Measurements from ENCODE around the gene SHOC1.

The SHOC1 gene

DNA sequence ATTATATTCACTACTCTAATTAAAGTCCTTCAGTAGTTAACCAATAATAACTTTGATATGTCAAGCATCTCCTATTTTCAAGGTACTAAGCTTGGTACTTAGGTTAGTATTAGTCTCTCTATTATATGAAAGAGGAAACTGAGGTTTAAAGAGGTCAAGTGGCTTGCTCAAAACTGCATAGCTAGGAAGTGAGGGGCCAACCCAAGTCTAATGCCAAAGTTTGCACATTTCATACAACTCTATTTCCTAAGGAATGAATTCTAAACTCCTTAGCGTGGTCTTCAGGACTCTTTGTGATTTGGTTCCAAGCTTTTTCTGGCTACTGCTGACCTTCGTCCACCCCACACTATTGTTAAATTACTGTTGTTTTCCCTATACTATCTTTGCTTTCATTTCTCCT is 9.9 kb upstream of the SHOC1 start:
- CTCF ChIA-PET = no interaction called here
- Histone ChIP-seq H3K4me3 (ENCODE audit: low read depth, low read length) (no peak overlapping the region), H3K27ac (ENCODE audit: extremely low read depth, low read depth, low read length) (no peak overlapping the region), H3K4me1 (ENCODE audit: control insufficient read depth, insufficient read depth, low read length) (no peaks in the 10 kb centered on the region), H3K9me3 (ENCODE audit: control insufficient read depth, insufficient read depth, low read depth, low read length) (no peaks in the 10 kb centered on the region), H3K36me3 (ENCODE audit: control insufficient read depth in 2 of 2, insufficient read depth in 1 of 2, low read length in 2 of 2) (no peaks in the 10 kb centered on the region)
- TF ChIP-seq ZNF10 (tag by site-specific recombination; IDR thresholded peaks at IDR 0.05) (no peak), ZNF626 (tag by site-specific recombination; IDR thresholded peaks at IDR 0.05) (no peak), ZNF221 (tag by site-specific recombination; IDR thresholded peaks at IDR 0.05; ENCODE audit: borderline replicate concordance) (no peak), ZNF274 (IDR thresholded peaks at IDR 0.05; ENCODE audit: low read length) (no peak), ZNF274 (tag by site-specific recombination; IDR thresholded peaks at IDR 0.05; ENCODE audit: borderline replicate concordance) (no peak), ZNF610 (tag by site-specific recombination; IDR thresholded peaks at IDR 0.05; ENCODE audit: borderline replicate concordance) (no peak), ZNF174 (tag by site-specific recombination; IDR thresholded peaks at IDR 0.05) (no peak), ZNF423 (tag by site-specific recombination; IDR thresholded peaks at IDR 0.05) (no peak), ZNF777 (tag by site-specific recombination; IDR thresholded peaks at IDR 0.05; ENCODE audit: borderline replicate concordance) (no peak), RBAK (tag by site-specific recombination; IDR thresholded peaks at IDR 0.05) (no peak), ZNF366 (tag by site-specific recombination; conservative IDR thresholded peaks at IDR 0.05) (no peak), ZNF585B (tag by site-specific recombination; IDR thresholded peaks at IDR 0.05) (no peak), MZF1 (tag by site-specific recombination; IDR thresholded peaks at IDR 0.05; ENCODE audit: borderline replicate concordance) (no peak), ZNF146 (tag by site-specific recombination; IDR thresholded peaks at IDR 0.05) (no peak), ZNF155 (tag by site-specific recombination; IDR thresholded peaks at IDR 0.05) (no peak), ZNF558 (tag by site-specific recombination; IDR thresholded peaks at IDR 0.05) (no peak), ZNF37A (tag by site-specific recombination; IDR thresholded peaks at IDR 0.05) (no peak)
- TF ChIP-seq, protein P1, sequence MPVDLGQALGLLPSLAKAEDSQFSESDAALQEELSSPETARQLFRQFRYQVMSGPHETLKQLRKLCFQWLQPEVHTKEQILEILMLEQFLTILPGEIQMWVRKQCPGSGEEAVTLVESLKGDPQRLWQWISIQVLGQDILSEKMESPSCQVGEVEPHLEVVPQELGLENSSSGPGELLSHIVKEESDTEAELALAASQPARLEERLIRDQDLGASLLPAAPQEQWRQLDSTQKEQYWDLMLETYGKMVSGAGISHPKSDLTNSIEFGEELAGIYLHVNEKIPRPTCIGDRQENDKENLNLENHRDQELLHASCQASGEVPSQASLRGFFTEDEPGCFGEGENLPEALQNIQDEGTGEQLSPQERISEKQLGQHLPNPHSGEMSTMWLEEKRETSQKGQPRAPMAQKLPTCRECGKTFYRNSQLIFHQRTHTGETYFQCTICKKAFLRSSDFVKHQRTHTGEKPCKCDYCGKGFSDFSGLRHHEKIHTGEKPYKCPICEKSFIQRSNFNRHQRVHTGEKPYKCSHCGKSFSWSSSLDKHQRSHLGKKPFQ (tag by site-specific recombination; IDR thresholded peaks at IDR 0.05) = no peak
- POLR2A ChIA-PET = no interaction called here

DNA sequence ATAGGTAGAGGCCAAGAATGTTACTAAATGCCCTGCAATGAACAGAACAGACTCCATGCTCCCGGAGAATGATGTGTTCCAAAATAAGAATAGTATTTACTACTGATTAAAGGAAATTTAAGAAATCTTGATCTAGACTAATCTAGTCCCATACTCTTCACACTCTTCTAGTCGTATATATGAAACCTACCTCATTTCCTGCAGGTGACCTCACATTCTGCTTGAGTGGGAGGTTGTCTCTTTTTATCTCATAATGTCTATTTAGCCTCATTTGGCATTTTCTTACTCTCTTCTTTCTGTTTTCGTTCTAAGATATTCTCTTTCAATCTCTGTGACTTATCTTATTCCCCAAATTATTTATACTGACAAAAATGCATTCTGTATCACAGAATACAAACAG is 9.2 kb upstream of the SHOC1 start:
- H3K4me1 ChIP-seq (ENCODE audit: control insufficient read depth, insufficient read depth, low read length) = no peaks in the 10 kb centered on the region
- TF ChIP-seq ZBTB21 (tag by site-specific recombination; IDR thresholded peaks at IDR 0.05) = no peak
- H3K9me3 ChIP-seq (ENCODE audit: control insufficient read depth, insufficient read depth, low read depth, low read length) = no peaks in the 10 kb centered on the region
- ChIA-PET POLR2A (no interaction called here), CTCF (no interaction called here)
- no peak overlapping the region for H3K4me3 ChIP-seq (ENCODE audit: low read depth, low read length)
- no peaks in the 10 kb centered on the region for H3K36me3 ChIP-seq (ENCODE audit: control insufficient read depth in 2 of 2, insufficient read depth in 1 of 2, low read length in 2 of 2)
- no peak overlapping the region for H3K27ac ChIP-seq (ENCODE audit: extremely low read depth, low read depth, low read length)

DNA sequence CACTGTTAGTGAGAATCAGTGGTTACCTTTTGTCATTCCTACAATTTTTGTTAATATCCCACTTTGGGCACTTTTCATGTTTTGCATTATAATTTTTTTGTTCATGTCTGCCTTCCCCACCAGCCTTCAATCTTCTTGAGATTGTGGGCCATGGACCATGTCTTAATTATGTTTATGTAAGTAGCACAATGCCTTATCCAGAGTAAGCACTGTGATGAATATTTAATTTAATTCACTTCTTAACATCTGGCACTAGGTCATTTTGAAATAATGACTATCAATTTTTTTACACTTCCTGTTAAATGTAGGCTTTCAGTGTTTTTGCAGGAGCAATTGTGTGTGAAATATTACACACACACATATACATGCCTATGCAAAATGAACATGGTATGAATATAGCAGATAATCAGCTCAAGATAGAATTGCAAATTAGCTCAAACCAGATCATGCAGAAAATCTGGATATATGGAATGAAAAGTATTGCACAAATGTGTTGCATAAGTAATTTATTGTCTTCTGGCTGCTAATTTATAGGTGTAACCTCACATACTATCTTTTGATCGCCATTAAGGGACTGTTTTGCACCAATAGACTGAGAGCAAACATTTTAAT is 5.3 kb upstream of the SHOC1 start:
- H3K27ac ChIP-seq (ENCODE audit: extremely low read depth, low read depth, low read length) = no peak overlapping the region
- H3K4me1 ChIP-seq (ENCODE audit: control insufficient read depth, insufficient read depth, low read length) = no peaks in the 10 kb centered on the region
- H3K9me3 ChIP-seq (ENCODE audit: control insufficient read depth, insufficient read depth, low read depth, low read length) = no peaks in the 10 kb centered on the region
- no peaks in the 10 kb centered on the region for H3K36me3 ChIP-seq (ENCODE audit: control insufficient read depth in 2 of 2, insufficient read depth in 1 of 2, low read length in 2 of 2)
- ChIA-PET POLR2A (no interaction called here), CTCF (no interaction called here)
- H3K4me3 ChIP-seq (ENCODE audit: low read depth, low read length) = no peak overlapping the region
- TF ChIP-seq OVOL3 (tag by site-specific recombination; IDR thresholded peaks at IDR 0.05) (no peak), ZNF404 (tag by site-specific recombination; IDR thresholded peaks at IDR 0.05) (no peak), RBAK (tag by site-specific recombination; IDR thresholded peaks at IDR 0.05) (no peak), SP2 (tag by site-specific recombination; IDR thresholded peaks at IDR 0.05) (no peak), ZFP3 (tag by site-specific recombination; IDR thresholded peaks at IDR 0.05; ENCODE audit: low read depth) (no peak), ZIC2 (tag by site-specific recombination; IDR thresholded peaks at IDR 0.05) (no peak), ZFP69B (tag by site-specific recombination; IDR thresholded peaks at IDR 0.05) (no peak), ZSCAN16 (tag by site-specific recombination; IDR thresholded peaks at IDR 0.05) (no peak), ZNF664 (tag by site-specific recombination; IDR thresholded peaks at IDR 0.05) (no peak), ZNF140 (tag by site-specific recombination; IDR thresholded peaks at IDR 0.05) (no peak)
- TF ChIP-seq, protein P2, sequence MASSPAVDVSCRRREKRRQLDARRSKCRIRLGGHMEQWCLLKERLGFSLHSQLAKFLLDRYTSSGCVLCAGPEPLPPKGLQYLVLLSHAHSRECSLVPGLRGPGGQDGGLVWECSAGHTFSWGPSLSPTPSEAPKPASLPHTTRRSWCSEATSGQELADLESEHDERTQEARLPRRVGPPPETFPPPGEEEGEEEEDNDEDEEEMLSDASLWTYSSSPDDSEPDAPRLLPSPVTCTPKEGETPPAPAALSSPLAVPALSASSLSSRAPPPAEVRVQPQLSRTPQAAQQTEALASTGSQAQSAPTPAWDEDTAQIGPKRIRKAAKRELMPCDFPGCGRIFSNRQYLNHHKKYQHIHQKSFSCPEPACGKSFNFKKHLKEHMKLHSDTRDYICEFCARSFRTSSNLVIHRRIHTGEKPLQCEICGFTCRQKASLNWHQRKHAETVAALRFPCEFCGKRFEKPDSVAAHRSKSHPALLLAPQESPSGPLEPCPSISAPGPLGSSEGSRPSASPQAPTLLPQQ (tag by site-specific recombination; IDR thresholded peaks at IDR 0.05) = no peak
- TF ChIP-seq, protein P3, sequence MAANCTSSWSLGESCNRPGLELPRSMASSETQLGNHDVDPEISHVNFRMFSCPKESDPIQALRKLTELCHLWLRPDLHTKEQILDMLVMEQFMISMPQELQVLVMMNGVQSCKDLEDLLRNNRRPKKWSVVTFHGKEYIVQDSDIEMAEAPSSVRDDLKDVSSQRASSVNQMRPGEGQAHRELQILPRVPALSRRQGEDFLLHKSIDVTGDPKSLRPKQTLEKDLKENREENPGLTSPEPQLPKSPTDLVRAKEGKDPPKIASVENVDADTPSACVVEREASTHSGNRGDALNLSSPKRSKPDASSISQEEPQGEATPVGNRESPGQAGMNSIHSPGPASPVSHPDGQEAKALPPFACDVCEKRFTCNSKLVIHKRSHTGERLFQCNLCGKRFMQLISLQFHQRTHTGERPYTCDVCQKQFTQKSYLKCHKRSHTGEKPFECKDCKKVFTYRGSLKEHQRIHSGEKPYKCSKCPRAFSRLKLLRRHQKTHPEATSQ (tag by site-specific recombination; IDR thresholded peaks at IDR 0.05) = no peak
- TF ChIP-seq, protein P4, sequence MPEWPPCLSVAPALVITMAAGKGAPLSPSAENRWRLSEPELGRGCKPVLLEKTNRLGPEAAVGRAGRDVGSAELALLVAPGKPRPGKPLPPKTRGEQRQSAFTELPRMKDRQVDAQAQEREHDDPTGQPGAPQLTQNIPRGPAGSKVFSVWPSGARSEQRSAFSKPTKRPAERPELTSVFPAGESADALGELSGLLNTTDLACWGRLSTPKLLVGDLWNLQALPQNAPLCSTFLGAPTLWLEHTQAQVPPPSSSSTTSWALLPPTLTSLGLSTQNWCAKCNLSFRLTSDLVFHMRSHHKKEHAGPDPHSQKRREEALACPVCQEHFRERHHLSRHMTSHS (tag by site-specific recombination; IDR thresholded peaks at IDR 0.05) = no peak

All from HEK293 (cell line).